Adipocyte (in vitro differentiated cells): Measurements from ENCODE around the gene IL20RA.

Experiments
- DNase-seq: peaks from one replicate; pipeline ENCODE4 v3.0.0-alpha.2; 2015; ENCODE audit warnings: low read depth
- H3K27me3 ChIP-seq: replicated peaks from 2 replicates; pipeline ENCODE4 v1.7.0; 2013; ENCODE audit warnings: mild to moderate bottlenecking, low read length, moderate library complexity; ENCODE audit not compliant: control insufficient read depth, insufficient read depth
- H3K36me3 ChIP-seq: 2 replicates; pipeline ENCODE4 v1.7.0; 2013; ENCODE audit warnings: low read length, mild to moderate bottlenecking, moderate library complexity; ENCODE audit not compliant: control insufficient read depth, insufficient read depth, severe bottlenecking
- H3K4me1 ChIP-seq: 2 replicates; pipeline ENCODE4 v1.7.0; 2013; ENCODE audit warnings: mild to moderate bottlenecking, low read length, moderate library complexity; ENCODE audit not compliant: control insufficient read depth, insufficient read depth
- H3K4me3 ChIP-seq: 2 replicates; pipeline ENCODE4 v1.7.0; 2013; ENCODE audit warnings: mild to moderate bottlenecking, low read length, moderate library complexity
- H3K9ac ChIP-seq: 2 replicates; pipeline ENCODE4 v1.7.0; 2013; ENCODE audit warnings: mild to moderate bottlenecking, low read length, moderate library complexity
- H3K9me3 ChIP-seq: 2 replicates; pipeline ENCODE4 v1.7.0; 2013; ENCODE audit warnings: mild to moderate bottlenecking, low read length, moderate library complexity; ENCODE audit not compliant: control insufficient read depth

IL20RA gene

DNA sequence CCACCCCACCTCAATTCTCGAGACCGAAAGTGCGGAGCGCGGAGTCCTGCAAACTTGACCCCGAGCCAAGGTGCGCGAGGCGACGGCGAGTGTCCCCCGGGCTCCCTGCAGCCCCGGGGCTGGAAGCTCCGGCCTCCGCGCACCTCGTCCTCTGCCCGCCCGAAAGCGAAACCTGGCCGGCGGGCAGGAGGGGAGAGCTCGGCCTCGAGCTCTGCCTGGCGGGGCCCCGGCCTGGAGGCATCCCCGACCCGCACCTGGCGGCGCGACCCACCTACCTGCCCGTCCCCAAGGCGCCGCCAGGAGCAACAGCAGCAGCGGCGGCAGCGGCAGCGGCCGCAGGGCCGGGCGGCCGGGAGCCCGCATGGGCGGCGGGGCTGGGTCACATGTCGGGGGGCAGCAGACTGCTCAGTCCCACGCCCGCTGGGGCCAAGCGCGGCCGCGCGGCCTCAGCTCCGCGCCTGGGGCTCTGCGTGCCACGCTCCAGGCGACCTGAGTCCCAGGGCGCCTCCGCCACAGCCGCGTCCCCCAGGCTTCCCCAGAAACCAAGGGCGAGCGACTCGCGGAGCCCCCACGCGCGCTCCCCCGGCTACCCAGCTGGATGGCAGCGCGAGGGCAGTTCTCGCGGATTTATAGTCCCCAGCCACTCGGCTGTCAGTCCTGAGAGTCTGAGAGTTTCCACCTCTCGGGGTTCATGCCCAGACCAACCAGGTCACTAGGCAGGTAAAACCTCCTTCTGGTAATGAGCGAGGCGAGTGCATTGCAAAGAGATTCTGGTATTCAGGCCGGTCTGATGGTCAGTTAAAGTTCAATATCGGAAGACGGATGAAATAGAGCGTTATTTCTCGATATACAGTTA lies at the start of gene IL20RA:
TSS of gene IL20RA (minus strand) at position 600 of the 856 bp plus-strand sequence. CDS start at position 363, 237 bp downstream.
- peak; percentile 51 for DNase-seq

GRCh38 chr6:137093183-137094069 lies 48.7 kb upstream of the IL20RA start:
- H3K9ac ChIP-seq, result no peak overlapping the region
- no peak overlapping the region for H3K4me3 ChIP-seq
- H3K36me3 ChIP-seq, result no peaks in the 10 kb centered on the region
- H3K27me3 ChIP-seq, result no peaks in the 10 kb centered on the region
- DNase-seq, result no peak
- no peaks in the 10 kb centered on the region for H3K9me3 ChIP-seq
- peaks cover 10% of the 10 kb centered on the region for H3K4me1 ChIP-seq

More for the DNA sequence above, at the start of gene IL20RA:
- peak within 1 kb of the TSS; percentile 74 for H3K9ac ChIP-seq
- no peaks in the 10 kb centered on the region for H3K36me3 ChIP-seq
- H3K27me3 ChIP-seq, result no peaks in the 10 kb centered on the region
- H3K4me1 ChIP-seq, result peaks cover 5% of the 10 kb centered on the region
- H3K4me3 ChIP-seq, result peak within 1 kb of the TSS; percentile 84
- H3K9me3 ChIP-seq, result peaks cover 6% of the 10 kb centered on the region

DNA sequence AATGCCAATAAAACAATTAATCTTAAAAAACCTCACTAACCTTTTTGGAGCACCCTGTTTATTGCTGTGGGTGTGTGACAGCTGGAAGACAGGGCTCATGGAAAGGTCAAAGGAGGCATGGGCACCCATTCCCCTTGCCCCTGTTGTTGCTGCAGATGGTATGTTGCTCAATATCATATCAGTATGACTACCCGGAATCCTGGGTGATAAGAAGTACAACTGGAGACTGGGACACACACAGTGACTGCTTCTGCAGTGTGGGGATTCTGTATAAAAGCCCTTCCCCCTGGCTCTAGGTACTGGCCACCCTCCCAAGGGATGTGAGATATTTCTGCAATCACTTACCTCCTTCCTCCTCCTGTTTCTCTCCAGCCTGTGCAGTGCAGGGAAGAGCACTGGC lies 47.3 kb upstream of the IL20RA start:
- Histone ChIP-seq H3K9ac (no peak overlapping the region), H3K27me3 (no peaks in the 10 kb centered on the region), H3K36me3 (no peaks in the 10 kb centered on the region), H3K9me3 (no peaks in the 10 kb centered on the region), H3K4me3 (no peak overlapping the region), H3K4me1 (peaks cover 8% of the 10 kb centered on the region)
- no peak for DNase-seq

- peaks cover 9% of the 10 kb centered on the region for H3K4me1 ChIP-seq
- no peaks in the 10 kb centered on the region for H3K9me3 ChIP-seq
- no peak for DNase-seq
- no peak overlapping the region for H3K4me3 ChIP-seq
- H3K27me3 ChIP-seq, result no peaks in the 10 kb centered on the region
- no peaks in the 10 kb centered on the region for H3K36me3 ChIP-seq
- no peak overlapping the region for H3K9ac ChIP-seq
Observed at GRCh38 chr6:137089305-137089704, 44.5 kb upstream of the IL20RA start.

- H3K4me1 ChIP-seq, result peaks cover 3% of the 10 kb centered on the region
- H3K27me3 ChIP-seq, result no peaks in the 10 kb centered on the region
- no peaks in the 10 kb centered on the region for H3K9me3 ChIP-seq
- H3K4me3 ChIP-seq, result no peak overlapping the region
- no peak for DNase-seq
- H3K9ac ChIP-seq, result no peak overlapping the region
- no peaks in the 10 kb centered on the region for H3K36me3 ChIP-seq
Observed at GRCh38 chr6:137087902-137088301, 43.1 kb upstream of the IL20RA start.

GRCh38 chr6:137086031-137086430 lies 41.3 kb upstream of the IL20RA start:
- Histone ChIP-seq H3K4me3 (no peak overlapping the region), H3K9me3 (no peaks in the 10 kb centered on the region), H3K4me1 (peaks cover 3% of the 10 kb centered on the region), H3K27me3 (no peaks in the 10 kb centered on the region), H3K36me3 (no peaks in the 10 kb centered on the region), H3K9ac (no peak overlapping the region)
- DNase-seq, result no peak

- no peak for DNase-seq
- Histone ChIP-seq H3K9me3 (no peaks in the 10 kb centered on the region), H3K4me1 (peaks cover 3% of the 10 kb centered on the region), H3K9ac (no peak overlapping the region), H3K4me3 (no peak overlapping the region), H3K36me3 (no peaks in the 10 kb centered on the region), H3K27me3 (no peaks in the 10 kb centered on the region)
Observed at GRCh38 chr6:137084865-137085617, 40.3 kb upstream of the IL20RA start.

DNA sequence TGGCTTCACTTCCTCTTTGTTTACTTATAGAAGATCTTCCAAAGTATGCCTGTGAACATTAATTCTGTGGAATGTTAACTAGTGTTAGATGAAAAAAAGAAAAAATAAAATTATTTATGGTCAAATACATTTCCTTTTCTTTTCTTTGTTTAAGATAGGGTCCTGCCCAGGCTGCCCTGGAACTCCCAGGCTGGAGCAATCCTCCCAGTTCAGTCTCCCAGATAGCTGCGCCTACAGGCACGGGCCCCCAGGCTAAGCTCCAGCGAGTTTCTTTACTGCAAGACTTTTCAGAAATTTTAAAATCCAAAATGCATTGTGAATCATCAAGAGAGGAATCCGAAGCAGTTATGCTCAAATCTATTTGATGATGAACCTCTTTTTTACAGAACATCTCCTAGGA lies 39.3 kb upstream of the IL20RA start:
- H3K36me3 ChIP-seq, result no peaks in the 10 kb centered on the region
- H3K9ac ChIP-seq, result no peak overlapping the region
- H3K4me3 ChIP-seq, result no peak overlapping the region
- H3K4me1 ChIP-seq, result peaks cover 3% of the 10 kb centered on the region
- DNase-seq, result peak; percentile 17
- no peaks in the 10 kb centered on the region for H3K9me3 ChIP-seq
- H3K27me3 ChIP-seq, result no peaks in the 10 kb centered on the region

- Histone ChIP-seq H3K4me3 (no peak overlapping the region), H3K9me3 (no peaks in the 10 kb centered on the region), H3K36me3 (no peaks in the 10 kb centered on the region), H3K9ac (no peak overlapping the region), H3K4me1 (peaks cover 3% of the 10 kb centered on the region), H3K27me3 (no peaks in the 10 kb centered on the region)
- DNase-seq, result no peak
Observed at GRCh38 chr6:137081997-137082396, 37.2 kb upstream of the IL20RA start.

GRCh38 chr6:137080711-137081110 lies 35.9 kb upstream of the IL20RA start:
- Histone ChIP-seq H3K9me3 (no peaks in the 10 kb centered on the region), H3K9ac (no peak overlapping the region), H3K36me3 (no peaks in the 10 kb centered on the region), H3K27me3 (no peaks in the 10 kb centered on the region), H3K4me1 (peaks cover 3% of the 10 kb centered on the region), H3K4me3 (no peak overlapping the region)
- DNase-seq, result no peak
